Loucy (cell line): Measurements from ENCODE around the gene HECTD1.
"Not testable (repeated sequence)": the region's sequence is repeated elsewhere in the genome, so short reads cannot be mapped to it uniquely, and the experiment has no call there.

Source experiments
- CTCF ChIP-seq: fragments of 200-600 bp; sonication (generic); conservative IDR thresholded peaks from 2 replicates; pipeline ENCODE4 v1.5.1; 2014; ENCODE audit warnings: mild to moderate bottlenecking, antibody characterized with exemption, low read length
- EZH2phosphoT487 ChIP-seq: fragments of 200-600 bp; IDR thresholded peaks from 2 replicates; pipeline ENCODE4 v1.6.1; 2018; ENCODE audit warnings: antibody characterized with exemption, mild to moderate bottlenecking, moderate library complexity, borderline replicate concordance

- not testable (repeated sequence) for TF ChIP-seq CTCF, EZH2phosphoT487
Observed at GRCh38 chr14:31231272-31231671, 23.7 kb upstream of the HECTD1 start.
